Kidney epithelial cell (primary cell): ENCODE data around the gene GPR25. TPM values are rescaled to one million over a fixed set of nuclear protein-coding genes. Genes with fewer than 3 reads are reported as not detected.

ENCODE experiments used
- DNase-seq: peaks from one replicate; pipeline ENCODE4 v3.0.0-alpha.2; 2010; ENCODE audit warnings: low read depth
- H3K27me3 ChIP-seq: 2 replicates; pipeline ENCODE4 v1.6.0; 2011; ENCODE audit warnings: low read length; ENCODE audit not compliant: control insufficient read depth, insufficient read depth
- H3K36me3 ChIP-seq: 2 replicates; pipeline ENCODE4 v1.5.1; 2011; ENCODE audit warnings: low read length; ENCODE audit not compliant: control insufficient read depth, insufficient read depth
- H3K4me3 ChIP-seq: 2 replicates; pipeline ENCODE4 v1.5.1; 2011; ENCODE audit warnings: low read depth, mild to moderate bottlenecking, control low read depth, low read length
- CTCF ChIP-seq: IDR thresholded peaks from 2 replicates; pipeline ENCODE4 v1.5.1; 2011; ENCODE audit warnings: mild to moderate bottlenecking, moderate library complexity, low read length, control low read depth, inconsistent platforms; ENCODE audit not compliant: insufficient read depth, poor library complexity, severe bottlenecking
- total RNA-seq: library from RNA; depleted of rRNA; stranded (reverse); fragments of >200 nt; gene quantifications from 2 replicates; pipeline ENCODE4 v1.2.3, GENCODE V29; 2015

GPR25 gene
- total RNA-seq, 1 donor from 2014 or later: not detected

- TF ChIP-seq CTCF: no peak
- H3K4me3 ChIP-seq: no peak overlapping the region
- H3K27me3 ChIP-seq: no peaks in the 10 kb centered on the region
- H3K36me3 ChIP-seq: no peaks in the 10 kb centered on the region
- DNase-seq: no peak
Measured at GRCh38 chr1:200857804-200858203, 15.0 kb upstream of the GPR25 start.

- H3K36me3 ChIP-seq: no peaks in the 10 kb centered on the region
- DNase-seq: no peak
- H3K4me3 ChIP-seq: no peak overlapping the region
- H3K27me3 ChIP-seq: no peaks in the 10 kb centered on the region
- TF ChIP-seq CTCF: no peak
Measured at GRCh38 chr1:200861937-200862647, 10.7 kb upstream of the GPR25 start.

GRCh38 chr1:200862713-200863415 is 9.9 kb upstream of the GPR25 start:
- no peak for TF ChIP-seq CTCF

GRCh38 chr1:200866116-200866515 is 6.7 kb upstream of the GPR25 start:
- Histone ChIP-seq H3K36me3 (no peaks in the 10 kb centered on the region), H3K4me3 (no peak overlapping the region), H3K27me3 (no peaks in the 10 kb centered on the region)
- no peak for TF ChIP-seq CTCF
- DNase-seq: no peak

More at GRCh38 chr1:200862713-200863415, 9.9 kb upstream of the GPR25 start:
- H3K4me3 ChIP-seq: no peak overlapping the region
- no peaks in the 10 kb centered on the region for H3K36me3 ChIP-seq
- DNase-seq: no peak
- H3K27me3 ChIP-seq: no peaks in the 10 kb centered on the region

DNA sequence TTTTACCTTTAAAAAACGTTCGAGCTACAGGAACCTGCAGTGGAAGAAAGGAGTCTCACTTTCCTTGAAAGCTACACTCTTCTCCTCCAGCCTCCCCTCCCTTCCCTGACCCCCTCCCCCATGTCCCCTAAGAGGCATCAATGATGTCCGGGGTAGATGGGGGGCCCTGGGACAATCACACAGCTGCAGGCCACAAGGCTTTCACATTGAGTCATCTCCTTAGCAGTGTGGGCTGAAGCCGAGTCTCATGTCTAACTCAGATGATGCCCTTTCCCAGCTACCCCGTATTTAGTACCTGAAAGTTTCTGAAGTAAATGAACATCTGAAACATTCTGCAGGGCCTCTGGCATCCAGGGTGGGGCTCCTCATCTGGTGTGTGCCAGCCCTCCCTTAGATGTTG is 6.3 kb upstream of the GPR25 start:
- H3K4me3 ChIP-seq: no peak overlapping the region
- no peak for TF ChIP-seq CTCF
- H3K36me3 ChIP-seq: no peaks in the 10 kb centered on the region
- H3K27me3 ChIP-seq: no peaks in the 10 kb centered on the region
- no peak for DNase-seq
